HCT116 (cell line): ENCODE results near the gene ATCAY.

Experiments used
- CBX3 ChIP-seq: IDR thresholded peaks from 2 replicates; pipeline ENCODE4 v1.6.1; 2012; ENCODE audit warnings: low read depth
- CEBPB ChIP-seq: IDR thresholded peaks from 2 replicates; pipeline ENCODE4 v1.6.1; 2012; ENCODE audit warnings: low read depth
- CTCF ChIP-seq, 3 experiments: fragments of 200-600 bp in 1 of 3; sonication (generic) in 1 of 3; IDR thresholded peaks in 2 of 3; conservative IDR thresholded peaks in 1 of 3; 2 replicates each; pipeline ENCODE4 v1.5.1; 2012 to 2017; ENCODE audit warnings: low read depth in 2 of 3, low read length in 2 of 3, antibody characterized with exemption in 1 of 3, borderline replicate concordance in 1 of 3, control low read depth in 1 of 3, mild to moderate bottlenecking in 1 of 3, mixed read lengths in 1 of 3, mixed run types in 1 of 3, moderate library complexity in 1 of 3; ENCODE audit not compliant: insufficient read depth in 1 of 3
- EZH2 ChIP-seq: fragments of 200-600 bp; sonication (generic); IDR thresholded peaks from 2 replicates; pipeline ENCODE4 v1.6.1; 2017; ENCODE audit warnings: antibody characterized with exemption, mixed run types
- EZH2phosphoT487 ChIP-seq: fragments of 200-600 bp; IDR thresholded peaks from 2 replicates; pipeline ENCODE4 v1.6.1; 2018; ENCODE audit warnings: antibody characterized with exemption, borderline replicate concordance
- MAX ChIP-seq: IDR thresholded peaks from 2 replicates; pipeline ENCODE4 v1.6.1; 2012
- POLR2A ChIP-seq: IDR thresholded peaks from 2 replicates; pipeline ENCODE4 v1.7.0; 2011; ENCODE audit warnings: borderline replicate concordance; ENCODE audit not compliant: insufficient read depth, insufficient read length; ENCODE audit errors: extremely low read depth
- POLR2AphosphoS5 ChIP-seq: IDR thresholded peaks from 2 replicates; pipeline ENCODE4 v1.6.1; 2011; ENCODE audit warnings: mild to moderate bottlenecking, low read depth, low read length, moderate library complexity
- RAD21 ChIP-seq: IDR thresholded peaks from 2 replicates; pipeline ENCODE4 v1.6.1; 2012; ENCODE audit warnings: low read depth, mild to moderate bottlenecking
- SP1 ChIP-seq: IDR thresholded peaks from 2 replicates; pipeline ENCODE4 v1.6.1; 2012; ENCODE audit warnings: low read depth
- YY1 ChIP-seq: IDR thresholded peaks from 2 replicates; pipeline ENCODE4 v1.6.1; 2011; ENCODE audit warnings: low read length, low read depth, moderate library complexity, mild to moderate bottlenecking; ENCODE audit not compliant: insufficient replicate concordance; ENCODE audit errors: extremely low read depth
- ZBTB33 ChIP-seq: IDR thresholded peaks from 2 replicates; pipeline ENCODE4 v1.6.1; 2011; ENCODE audit warnings: mild to moderate bottlenecking, low read length, moderate library complexity; ENCODE audit not compliant: insufficient replicate concordance; ENCODE audit errors: extremely low read depth
- ZFX ChIP-seq: fragments of 450-650 bp; IDR thresholded peaks from 2 replicates; pipeline ENCODE4 v1.6.1; 2017

- TF ChIP-seq CTCF (IDR thresholded peaks at IDR 0.05 in 2 of 3, conservative IDR thresholded peaks at IDR 0.05 in 1 of 3; ENCODE audit: borderline replicate concordance in 1 of 3, insufficient read depth in 1 of 3, low read depth in 2 of 3, low read length in 2 of 3) (no peak), ZFX (no peak), POLR2A (no peak), EZH2phosphoT487 (no peak), CBX3 (peak; percentile 20; the same call in 1 of the 2 replicates), YY1 (no peak), EZH2 (no peak), POLR2AphosphoS5 (no peak), CEBPB (no peak), MAX (no peak), RAD21 (no peak), ZBTB33 (no peak), SP1 (no peak)
Observed at GRCh38 chr19:3910105-3910504, 29.6 kb downstream of the ATCAY start.
